Astrocyte of the cerebellum (primary cell): ENCODE data around the gene FAM131A.

ENCODE experiments used
- DNase-seq: peaks from one replicate; pipeline ENCODE4 v3.0.0-alpha.2; 2011; ENCODE audit warnings: low read depth
- H3K4me3 ChIP-seq: 2 replicates; pipeline ENCODE4 v1.5.1; 2011; ENCODE audit warnings: mild to moderate bottlenecking, low read depth, low read length, moderate library complexity
- CTCF ChIP-seq: IDR thresholded peaks from 2 replicates; pipeline ENCODE4 v1.5.1; 2012; ENCODE audit warnings: low read length, low read depth, moderate library complexity, mild to moderate bottlenecking; ENCODE audit errors: missing control alignments
- in situ Hi-C: cut with HindIII; loops from 2 replicates; pipeline ENCODE4 v1.10.0; 2017; ENCODE audit warnings: low sequenced_read_pairs

Gene FAM131A

GRCh38 chr3:184348057-184348382 is 10.6 kb downstream of the FAM131A start:
- in situ Hi-C loops = no loop called here
- no peak for DNase-seq
- no peak for TF ChIP-seq CTCF
- no peak overlapping the region for H3K4me3 ChIP-seq

- TF ChIP-seq CTCF = no peak
- no peak overlapping the region for H3K4me3 ChIP-seq
- no peak for DNase-seq
- in situ Hi-C loops = no loop called here
Observed at GRCh38 chr3:184349563-184350470, 12.4 kb downstream of the FAM131A start.

GRCh38 chr3:184350618-184351017 is 13.2 kb downstream of the FAM131A start:
- no peak for TF ChIP-seq CTCF
- DNase-seq = no peak
- no peak overlapping the region for H3K4me3 ChIP-seq
- in situ Hi-C loops = no loop called here

- DNase-seq = no peak
- in situ Hi-C loops = no loop called here
- no peak for TF ChIP-seq CTCF
- H3K4me3 ChIP-seq = no peak overlapping the region
Observed at GRCh38 chr3:184351511-184352148, 14.2 kb downstream of the FAM131A start.

- no peak for TF ChIP-seq CTCF
- in situ Hi-C loops = no loop called here
- no peak for DNase-seq
- H3K4me3 ChIP-seq = no peak overlapping the region
Observed at GRCh38 chr3:184352149-184352785, 14.9 kb downstream of the FAM131A start.

- no peak for DNase-seq
- TF ChIP-seq CTCF = no peak
- in situ Hi-C loops = no loop called here
- H3K4me3 ChIP-seq = no peak overlapping the region
Observed at GRCh38 chr3:184352897-184353545, 15.6 kb downstream of the FAM131A start.
